ENCODE measurements around the gene APOBEC3C.
A peak's percentile ranks its signal among the peaks of the same experiment; 100 is the strongest.

DNA sequence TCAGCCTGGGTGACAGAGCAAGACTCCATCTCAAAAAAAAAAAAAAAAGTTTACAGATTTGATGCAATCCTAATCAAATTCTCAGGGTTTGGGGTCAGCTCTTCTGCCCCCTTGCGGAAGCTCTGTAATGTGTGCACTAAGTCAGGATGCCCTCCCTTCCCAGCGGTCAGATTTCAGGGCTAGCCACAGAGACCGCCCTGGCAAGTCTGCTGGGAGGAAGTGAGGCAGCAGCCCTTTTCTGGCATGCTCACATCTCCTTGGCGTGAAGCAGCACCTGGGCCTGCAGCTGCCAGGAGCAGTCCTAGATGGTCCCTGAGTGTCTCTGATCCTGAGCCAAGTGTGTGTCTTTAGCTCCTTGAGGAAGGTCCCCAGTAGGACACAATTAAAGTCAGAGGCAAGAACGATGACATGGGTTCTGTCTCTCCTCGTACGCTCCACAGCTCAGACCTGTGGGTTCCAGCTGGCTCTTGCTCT, 10.9 kb upstream of the APOBEC3C start:
- TF ChIP-seq, protein P1, sequence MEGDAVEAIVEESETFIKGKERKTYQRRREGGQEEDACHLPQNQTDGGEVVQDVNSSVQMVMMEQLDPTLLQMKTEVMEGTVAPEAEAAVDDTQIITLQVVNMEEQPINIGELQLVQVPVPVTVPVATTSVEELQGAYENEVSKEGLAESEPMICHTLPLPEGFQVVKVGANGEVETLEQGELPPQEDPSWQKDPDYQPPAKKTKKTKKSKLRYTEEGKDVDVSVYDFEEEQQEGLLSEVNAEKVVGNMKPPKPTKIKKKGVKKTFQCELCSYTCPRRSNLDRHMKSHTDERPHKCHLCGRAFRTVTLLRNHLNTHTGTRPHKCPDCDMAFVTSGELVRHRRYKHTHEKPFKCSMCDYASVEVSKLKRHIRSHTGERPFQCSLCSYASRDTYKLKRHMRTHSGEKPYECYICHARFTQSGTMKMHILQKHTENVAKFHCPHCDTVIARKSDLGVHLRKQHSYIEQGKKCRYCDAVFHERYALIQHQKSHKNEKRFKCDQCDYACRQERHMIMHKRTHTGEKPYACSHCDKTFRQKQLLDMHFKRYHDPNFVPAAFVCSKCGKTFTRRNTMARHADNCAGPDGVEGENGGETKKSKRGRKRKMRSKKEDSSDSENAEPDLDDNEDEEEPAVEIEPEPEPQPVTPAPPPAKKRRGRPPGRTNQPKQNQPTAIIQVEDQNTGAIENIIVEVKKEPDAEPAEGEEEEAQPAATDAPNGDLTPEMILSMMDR (IDR thresholded peaks at IDR 0.05; ENCODE audit: low read depth, low read length, poor library complexity, severe bottlenecking): peak; percentile 77
- no peak for TF ChIP-seq EZH2phosphoT487 (IDR thresholded peaks at IDR 0.05; ENCODE audit: borderline replicate concordance, low read length)

All from DOHH2 (cell line).